IPS-15b (cell line): Measurements from ENCODE around the gene MAML3.

ENCODE experiments used
- H3K27me3 ChIP-seq: one replicate; pipeline ENCODE4 v1.6.1; 2013; ENCODE audit warnings: low read length; ENCODE audit not compliant: control insufficient read depth, insufficient read depth
- H3K36me3 ChIP-seq: one replicate; pipeline ENCODE4 v1.6.1; 2013; ENCODE audit warnings: low read length; ENCODE audit not compliant: control insufficient read depth, insufficient read depth
- H3K4me1 ChIP-seq: one replicate; pipeline ENCODE4 v1.6.1; 2013; ENCODE audit warnings: mild to moderate bottlenecking, low read length; ENCODE audit not compliant: control insufficient read depth, insufficient read depth
- H3K4me3 ChIP-seq: one replicate; pipeline ENCODE4 v1.5.1; 2013; ENCODE audit warnings: low read depth, low read length
- H3K9ac ChIP-seq: one replicate; pipeline ENCODE4 v1.6.1; 2013; ENCODE audit warnings: low read depth, mild to moderate bottlenecking, low read length
- H3K9me3 ChIP-seq: one replicate; pipeline ENCODE4 v1.6.1; 2013; ENCODE audit warnings: mild to moderate bottlenecking, low read length; ENCODE audit not compliant: control insufficient read depth, insufficient read depth

Gene MAML3

GRCh38 chr4:139918591-139918990 lies 235.4 kb downstream of the MAML3 start:
- peaks cover 11% of the 10 kb centered on the region for H3K4me1 ChIP-seq

DNA sequence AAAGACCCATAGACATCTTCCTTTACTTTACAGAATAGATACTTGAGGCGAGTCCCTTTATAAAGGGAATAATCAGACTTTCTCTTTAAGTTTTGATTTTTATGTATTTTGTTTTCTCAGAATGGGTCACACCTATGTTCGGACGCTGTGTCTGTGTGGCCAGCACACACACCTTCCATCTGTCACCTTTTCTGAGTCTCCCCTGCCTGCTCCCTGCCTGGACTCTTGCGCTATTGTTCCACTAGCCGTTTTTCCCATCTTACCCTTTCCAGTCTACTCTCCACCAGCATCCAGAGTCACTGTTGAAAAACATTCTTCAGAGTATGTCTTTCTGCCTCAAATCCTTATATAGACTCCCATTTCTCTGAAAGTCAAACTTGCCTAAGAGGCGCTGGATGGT lies 236.1 kb downstream of the MAML3 start:
- no peaks in the 10 kb centered on the region for H3K9me3 ChIP-seq
- no peaks in the 10 kb centered on the region for H3K36me3 ChIP-seq
- no peak overlapping the region for H3K4me3 ChIP-seq
- H3K4me1 ChIP-seq: peaks cover 11% of the 10 kb centered on the region
- peaks cover 7% of the 10 kb centered on the region for H3K27me3 ChIP-seq
- H3K9ac ChIP-seq: no peak overlapping the region

More at GRCh38 chr4:139918591-139918990, 235.4 kb downstream of the MAML3 start:
- no peaks in the 10 kb centered on the region for H3K9me3 ChIP-seq
- H3K27me3 ChIP-seq: peaks cover 12% of the 10 kb centered on the region
- H3K4me3 ChIP-seq: no peak overlapping the region
- H3K36me3 ChIP-seq: no peaks in the 10 kb centered on the region
- H3K9ac ChIP-seq: no peak overlapping the region

DNA sequence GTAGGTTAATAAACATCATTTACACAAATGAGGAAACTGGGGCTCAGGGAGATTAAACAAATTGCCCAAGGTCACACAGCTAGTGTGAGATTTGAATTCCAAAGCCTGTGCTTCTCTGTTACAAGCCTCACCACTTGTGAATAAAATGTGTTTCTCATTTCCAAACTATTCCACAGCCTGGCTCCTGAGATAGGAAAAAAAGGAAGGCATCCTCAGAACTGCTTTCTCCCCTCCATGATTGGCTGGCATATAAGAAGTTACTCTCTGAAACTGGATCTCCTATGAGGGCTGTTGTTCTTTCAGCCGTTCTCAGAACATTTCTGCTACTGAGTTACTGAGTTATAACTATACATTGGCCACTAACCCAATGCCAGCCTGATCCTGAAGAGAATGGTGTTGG lies 237.9 kb downstream of the MAML3 start:
- Histone ChIP-seq H3K36me3 (no peaks in the 10 kb centered on the region), H3K9ac (no peak overlapping the region), H3K4me1 (no peaks in the 10 kb centered on the region), H3K9me3 (no peaks in the 10 kb centered on the region), H3K27me3 (no peaks in the 10 kb centered on the region), H3K4me3 (no peak overlapping the region)

GRCh38 chr4:139915037-139915436 lies 238.9 kb downstream of the MAML3 start:
- Histone ChIP-seq H3K9ac (no peak overlapping the region), H3K27me3 (no peaks in the 10 kb centered on the region), H3K4me3 (no peak overlapping the region), H3K9me3 (no peaks in the 10 kb centered on the region), H3K4me1 (no peaks in the 10 kb centered on the region), H3K36me3 (no peaks in the 10 kb centered on the region)

DNA sequence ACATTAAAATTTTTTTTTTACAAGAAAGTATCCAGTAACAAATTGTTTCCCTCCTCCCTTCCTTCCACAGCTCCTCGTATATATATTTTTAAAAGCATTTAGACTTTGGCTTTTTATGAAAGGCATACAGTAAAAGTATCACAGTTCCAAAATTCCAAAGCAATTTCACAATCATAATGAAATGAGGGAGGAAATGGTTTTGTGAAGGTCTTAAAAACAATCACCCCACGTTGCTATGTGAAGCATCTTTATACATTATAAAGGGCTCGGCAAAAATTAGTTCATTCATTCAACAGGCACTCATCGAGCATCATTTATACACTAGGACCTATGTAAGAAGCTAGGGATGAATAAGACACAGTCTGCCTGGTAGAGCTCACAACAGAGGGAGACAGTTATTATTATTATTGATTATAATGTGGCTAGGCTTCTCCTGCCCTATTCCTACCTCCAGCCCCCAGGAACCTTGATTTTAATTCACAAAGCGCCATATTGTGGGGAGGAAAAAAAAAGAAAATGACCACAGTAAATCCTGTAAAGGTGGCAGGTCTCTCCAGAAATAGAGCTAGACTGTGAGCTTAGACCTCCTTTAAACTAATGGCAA lies 239.9 kb downstream of the MAML3 start:
- Histone ChIP-seq H3K4me3 (no peak overlapping the region), H3K9me3 (no peaks in the 10 kb centered on the region), H3K9ac (no peak overlapping the region), H3K36me3 (no peaks in the 10 kb centered on the region), H3K4me1 (no peaks in the 10 kb centered on the region), H3K27me3 (no peaks in the 10 kb centered on the region)

DNA sequence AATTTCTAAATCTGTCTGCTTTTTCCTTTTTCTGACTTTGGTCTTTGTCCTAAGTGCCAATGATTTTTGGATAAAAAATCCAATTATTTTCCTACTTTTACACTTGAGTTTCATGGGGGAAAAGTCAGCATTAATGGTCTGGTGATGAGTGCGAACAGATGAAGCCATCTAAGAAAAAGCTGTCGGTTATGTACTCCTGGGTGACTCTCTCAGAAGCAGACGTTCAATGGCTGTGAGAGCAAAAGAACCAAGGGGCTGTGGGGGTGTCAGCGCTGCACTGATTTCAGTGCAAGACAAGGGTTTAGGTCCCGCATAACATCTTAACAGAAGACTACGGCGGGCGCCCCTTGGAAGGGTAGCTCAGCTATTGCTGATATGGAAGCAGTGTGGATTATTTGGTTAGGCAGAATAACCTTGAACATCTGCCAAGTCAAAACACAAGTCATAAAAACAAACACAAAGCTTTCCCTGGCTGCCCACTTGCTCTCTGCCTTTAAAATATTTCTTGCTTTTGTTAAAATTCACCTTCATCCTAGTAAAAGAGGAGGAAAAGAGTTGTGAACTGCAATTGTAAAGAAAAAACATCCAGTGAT lies 240.5 kb downstream of the MAML3 start:
- H3K9ac ChIP-seq: no peak overlapping the region
- no peak overlapping the region for H3K4me3 ChIP-seq
- H3K4me1 ChIP-seq: no peaks in the 10 kb centered on the region

DNA sequence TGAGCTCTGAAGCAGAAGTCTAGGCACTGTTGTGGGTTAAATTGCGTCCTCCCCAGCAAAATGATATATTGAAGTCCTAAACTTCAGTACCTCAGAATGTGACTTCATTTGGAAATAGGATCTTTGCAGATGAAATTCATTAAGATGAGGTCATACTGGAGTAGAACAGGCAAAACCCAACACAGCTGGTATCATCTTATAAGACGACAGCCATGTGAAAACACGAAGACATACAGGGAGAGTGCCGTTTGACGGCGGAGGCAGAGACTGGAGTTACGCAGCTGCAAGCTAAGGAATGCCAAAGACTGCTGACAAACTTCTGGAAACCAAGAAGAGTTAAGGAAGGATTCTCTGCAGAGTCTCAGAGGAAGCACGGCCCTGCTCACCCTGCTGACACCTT lies 241.5 kb downstream of the MAML3 start:
- no peak overlapping the region for H3K4me3 ChIP-seq
- H3K36me3 ChIP-seq: no peaks in the 10 kb centered on the region
- H3K27me3 ChIP-seq: no peaks in the 10 kb centered on the region
- no peak overlapping the region for H3K9ac ChIP-seq
- no peaks in the 10 kb centered on the region for H3K4me1 ChIP-seq
- no peaks in the 10 kb centered on the region for H3K9me3 ChIP-seq

More for the DNA sequence above, 240.5 kb downstream of the MAML3 start:
- Histone ChIP-seq H3K36me3 (no peaks in the 10 kb centered on the region), H3K27me3 (no peaks in the 10 kb centered on the region), H3K9me3 (no peaks in the 10 kb centered on the region)

DNA sequence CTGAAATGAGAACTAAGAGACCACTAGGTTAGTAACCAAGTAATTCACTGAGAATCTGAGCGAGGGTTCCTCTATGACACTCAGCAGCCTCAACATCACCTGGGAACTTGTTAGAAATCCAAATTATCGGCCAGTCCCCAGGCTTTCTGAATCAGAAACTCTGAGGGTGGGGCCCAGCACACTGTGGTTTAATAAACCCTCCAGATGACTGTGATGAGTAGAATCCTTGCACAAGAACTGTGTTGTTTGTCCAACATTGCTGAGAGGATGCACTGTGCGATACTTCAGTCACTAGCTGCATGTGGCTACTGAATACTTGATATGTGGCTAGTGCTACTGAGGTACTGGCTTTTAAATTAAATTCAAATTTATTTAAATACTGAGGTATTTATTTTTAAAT lies 243.9 kb downstream of the MAML3 start:
- no peaks in the 10 kb centered on the region for H3K36me3 ChIP-seq
- H3K27me3 ChIP-seq: no peaks in the 10 kb centered on the region
- no peaks in the 10 kb centered on the region for H3K4me1 ChIP-seq
- H3K4me3 ChIP-seq: no peak overlapping the region
- H3K9ac ChIP-seq: no peak overlapping the region
- H3K9me3 ChIP-seq: no peaks in the 10 kb centered on the region

DNA sequence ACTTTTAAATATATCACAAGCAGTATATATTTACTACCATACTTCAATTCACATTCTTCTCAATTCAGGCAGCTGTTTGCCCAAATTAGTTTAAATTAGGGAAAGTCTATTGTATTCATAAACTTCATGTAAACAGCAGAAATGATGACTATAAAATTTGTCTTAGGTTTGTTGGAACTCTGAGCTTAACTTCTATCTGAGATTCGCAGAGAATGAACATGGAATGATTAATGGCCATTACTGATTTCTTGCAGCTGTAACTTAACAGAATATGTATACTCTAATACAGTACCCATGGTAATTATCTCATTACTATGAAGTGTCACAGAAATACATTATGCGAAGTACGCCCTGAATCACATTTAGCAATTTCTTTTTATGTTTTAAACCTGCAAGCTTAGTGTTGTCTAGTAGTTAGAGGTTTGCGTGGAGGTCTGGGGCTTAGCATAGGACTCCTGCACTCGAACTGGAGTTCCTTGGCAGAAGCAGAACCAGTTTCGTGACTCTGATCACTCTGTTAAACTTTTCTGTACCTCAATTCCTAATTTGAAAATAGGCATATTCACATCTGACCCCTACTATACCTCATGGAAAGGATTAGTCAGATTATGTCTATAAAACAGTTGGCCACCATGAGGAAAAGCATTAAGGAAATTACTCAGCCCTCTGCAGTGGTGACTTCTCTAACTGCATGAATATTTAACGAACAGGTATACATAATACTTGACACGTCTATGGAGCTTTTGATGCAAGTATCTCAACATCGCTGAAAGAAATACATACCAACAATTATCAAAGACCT lies 245.1 kb downstream of the MAML3 start:
- H3K4me1 ChIP-seq: no peaks in the 10 kb centered on the region
- H3K27me3 ChIP-seq: no peaks in the 10 kb centered on the region
- H3K4me3 ChIP-seq: no peak overlapping the region
- no peaks in the 10 kb centered on the region for H3K9me3 ChIP-seq
- no peak overlapping the region for H3K9ac ChIP-seq
- no peaks in the 10 kb centered on the region for H3K36me3 ChIP-seq

DNA sequence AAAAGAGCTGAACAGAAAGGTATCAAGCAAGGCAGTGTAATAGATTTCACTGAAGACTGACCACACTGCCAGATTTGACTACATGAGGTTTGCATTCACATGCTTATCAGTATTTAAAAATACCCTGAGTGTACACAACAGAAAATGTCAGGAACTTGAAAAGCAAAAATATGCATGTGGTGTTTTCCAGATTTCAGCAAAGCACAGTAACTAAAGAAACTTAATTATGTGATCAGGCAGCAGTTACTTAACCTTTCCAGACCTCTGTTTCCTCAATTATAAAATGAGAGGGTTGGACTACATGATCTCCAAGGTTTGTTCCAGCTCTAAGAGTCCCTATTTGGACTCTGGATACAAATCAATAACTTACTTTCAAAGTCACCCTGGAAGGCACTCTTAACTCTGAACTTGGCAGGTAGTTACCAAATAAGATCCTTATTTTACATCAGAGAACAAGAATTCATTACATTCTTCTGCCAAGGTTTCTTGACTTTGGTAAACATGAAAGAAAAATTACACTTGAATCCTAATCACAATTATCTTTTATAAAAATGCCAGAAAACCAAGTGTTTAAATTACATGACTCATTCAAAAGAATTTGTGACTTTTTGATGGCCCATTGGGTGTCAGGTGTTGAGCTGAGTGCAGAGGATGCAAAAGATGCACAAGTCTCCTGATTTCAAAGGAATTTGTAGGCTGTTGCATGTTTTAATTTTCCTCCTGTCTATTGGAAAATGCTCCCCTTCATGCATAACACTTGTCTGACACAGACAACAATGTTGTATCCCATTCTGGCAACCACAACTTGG lies 246.8 kb downstream of the MAML3 start:
- Histone ChIP-seq H3K4me1 (peaks cover under 1% of the 10 kb centered on the region), H3K9me3 (no peaks in the 10 kb centered on the region), H3K9ac (no peak overlapping the region), H3K4me3 (no peak overlapping the region), H3K36me3 (no peaks in the 10 kb centered on the region), H3K27me3 (no peaks in the 10 kb centered on the region)

DNA sequence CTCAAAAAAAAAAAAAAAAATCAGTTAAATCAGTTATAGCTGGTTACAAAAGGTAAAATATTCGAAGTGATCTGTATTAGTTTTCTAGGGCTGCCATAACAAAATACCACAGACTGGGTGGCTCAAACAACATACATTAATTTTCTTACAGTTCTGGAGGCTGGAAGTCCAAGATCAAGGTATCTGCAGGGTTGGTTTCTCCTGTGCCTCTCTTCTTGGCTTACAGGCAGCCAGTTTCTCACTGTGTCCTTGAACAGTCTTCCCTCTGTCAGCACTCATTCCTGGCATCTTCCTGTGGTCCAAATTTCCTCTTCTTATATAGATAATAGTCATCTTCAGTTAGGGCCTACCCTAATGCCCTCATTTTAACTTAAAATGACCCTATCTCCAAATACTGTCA lies 248.5 kb downstream of the MAML3 start:
- H3K36me3 ChIP-seq: no peaks in the 10 kb centered on the region
- H3K4me1 ChIP-seq: peaks cover 13% of the 10 kb centered on the region
- H3K27me3 ChIP-seq: no peaks in the 10 kb centered on the region
- no peak overlapping the region for H3K9ac ChIP-seq
- H3K4me3 ChIP-seq: no peak overlapping the region
- H3K9me3 ChIP-seq: no peaks in the 10 kb centered on the region
